A549 treated with AZD2906 at 1 μM for 4 hours (cell line): ENCODE results near the gene PODNL1. TPM values are rescaled to one million over a fixed set of nuclear protein-coding genes. Genes with fewer than 3 reads are reported as not detected.

Source experiments
- total RNA-seq: library from RNA; stranded (reverse); fragments of 200-300 nt; extraction: Qiagen RNA extraction; gene quantifications from 5 replicates; pipeline ENCODE4 v1.2.3, GENCODE V29; 2022

The PODNL1 gene, protein sequence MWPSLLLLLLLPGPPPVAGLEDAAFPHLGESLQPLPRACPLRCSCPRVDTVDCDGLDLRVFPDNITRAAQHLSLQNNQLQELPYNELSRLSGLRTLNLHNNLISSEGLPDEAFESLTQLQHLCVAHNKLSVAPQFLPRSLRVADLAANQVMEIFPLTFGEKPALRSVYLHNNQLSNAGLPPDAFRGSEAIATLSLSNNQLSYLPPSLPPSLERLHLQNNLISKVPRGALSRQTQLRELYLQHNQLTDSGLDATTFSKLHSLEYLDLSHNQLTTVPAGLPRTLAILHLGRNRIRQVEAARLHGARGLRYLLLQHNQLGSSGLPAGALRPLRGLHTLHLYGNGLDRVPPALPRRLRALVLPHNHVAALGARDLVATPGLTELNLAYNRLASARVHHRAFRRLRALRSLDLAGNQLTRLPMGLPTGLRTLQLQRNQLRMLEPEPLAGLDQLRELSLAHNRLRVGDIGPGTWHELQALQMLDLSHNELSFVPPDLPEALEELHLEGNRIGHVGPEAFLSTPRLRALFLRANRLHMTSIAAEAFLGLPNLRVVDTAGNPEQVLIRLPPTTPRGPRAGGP
- 0.65 to 1.6 TPM (median 1.4 TPM) in 5 replicates for total RNA-seq

DNA sequence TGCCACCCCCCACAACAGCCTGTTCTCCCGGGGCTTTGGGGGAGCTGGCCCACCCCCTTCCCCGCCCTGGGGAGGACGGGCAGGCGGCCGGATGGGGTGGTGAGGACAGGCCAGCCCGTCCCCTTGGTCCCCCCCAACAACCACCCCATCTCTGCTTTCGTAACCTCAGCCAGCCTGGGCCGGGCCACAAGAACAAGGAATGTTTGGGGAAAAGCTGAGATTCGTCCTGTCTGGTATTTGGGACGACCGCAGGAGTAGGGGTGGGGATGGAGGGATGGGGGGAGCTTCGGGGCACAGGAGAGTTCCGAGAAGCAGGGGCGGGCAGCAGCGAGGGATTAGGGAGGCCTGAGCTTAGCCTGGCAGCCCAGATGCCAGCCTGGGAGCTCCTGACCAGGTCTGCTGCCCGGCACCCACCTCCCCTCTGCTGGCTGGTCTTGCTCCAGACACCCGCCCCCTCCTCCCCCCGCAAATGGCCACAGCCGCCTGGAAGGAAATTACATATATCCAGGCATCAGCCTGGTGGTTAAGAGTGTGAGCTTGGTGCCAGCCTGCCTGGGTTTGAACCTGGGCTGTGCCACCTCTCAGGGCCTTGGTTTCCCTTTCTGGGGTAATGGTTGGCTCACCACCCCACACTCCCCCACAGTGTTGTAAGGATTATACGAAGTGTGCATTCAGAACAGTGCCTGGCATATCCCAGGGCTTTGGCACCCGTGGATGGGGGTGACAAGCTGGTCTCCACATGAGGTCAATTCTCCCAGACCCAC is at the start of gene PODNL1:
TSS of gene PODNL1 (minus strand) at position 117 of the 764 bp plus-strand sequence. CDS start 236 bp downstream, outside the sequence.

DNA sequence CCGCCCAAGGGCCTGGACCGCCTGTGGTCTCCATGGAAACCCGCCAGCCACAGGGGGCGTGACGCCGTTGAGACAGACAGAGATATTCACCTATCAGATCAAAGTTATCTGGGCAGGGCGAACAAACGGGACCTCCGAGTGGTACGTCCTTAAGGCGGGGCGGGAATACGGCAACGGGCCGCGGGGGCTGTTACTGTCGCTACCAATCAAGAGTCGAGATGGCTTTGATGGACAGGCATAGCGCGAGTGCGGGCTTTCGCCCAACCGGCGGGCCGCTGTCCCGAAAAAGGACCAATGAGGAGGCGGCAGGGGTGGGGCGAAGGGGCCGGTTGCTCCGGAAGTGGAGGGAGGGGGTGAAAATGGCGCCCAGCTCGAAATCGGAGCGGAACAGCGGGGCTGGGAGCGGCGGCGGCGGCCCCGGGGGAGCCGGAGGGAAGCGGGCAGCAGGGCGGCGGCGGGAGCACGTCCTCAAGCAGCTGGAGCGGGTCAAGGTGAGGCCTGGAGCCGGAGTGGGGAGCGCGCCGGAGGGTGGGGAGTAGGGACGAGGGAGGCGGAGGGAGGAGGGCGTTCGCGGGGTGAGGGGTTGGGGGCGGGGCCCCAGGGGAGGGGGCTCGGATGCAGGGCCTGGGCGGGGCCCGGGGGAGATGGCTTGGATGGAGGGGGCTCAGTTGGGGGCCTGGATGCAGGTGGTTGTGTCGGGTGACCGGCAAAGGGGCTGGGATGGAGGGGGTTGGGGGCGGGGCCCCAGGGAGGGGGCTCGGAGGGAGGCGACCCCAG is 14.1 kb upstream of the PODNL1 start, which contains the start of gene DCAF15:
TSS of gene DCAF15 (plus strand) at position 356 of the 777 bp plus-strand sequence. CDS start at position 360, 4 bp downstream.

DNA sequence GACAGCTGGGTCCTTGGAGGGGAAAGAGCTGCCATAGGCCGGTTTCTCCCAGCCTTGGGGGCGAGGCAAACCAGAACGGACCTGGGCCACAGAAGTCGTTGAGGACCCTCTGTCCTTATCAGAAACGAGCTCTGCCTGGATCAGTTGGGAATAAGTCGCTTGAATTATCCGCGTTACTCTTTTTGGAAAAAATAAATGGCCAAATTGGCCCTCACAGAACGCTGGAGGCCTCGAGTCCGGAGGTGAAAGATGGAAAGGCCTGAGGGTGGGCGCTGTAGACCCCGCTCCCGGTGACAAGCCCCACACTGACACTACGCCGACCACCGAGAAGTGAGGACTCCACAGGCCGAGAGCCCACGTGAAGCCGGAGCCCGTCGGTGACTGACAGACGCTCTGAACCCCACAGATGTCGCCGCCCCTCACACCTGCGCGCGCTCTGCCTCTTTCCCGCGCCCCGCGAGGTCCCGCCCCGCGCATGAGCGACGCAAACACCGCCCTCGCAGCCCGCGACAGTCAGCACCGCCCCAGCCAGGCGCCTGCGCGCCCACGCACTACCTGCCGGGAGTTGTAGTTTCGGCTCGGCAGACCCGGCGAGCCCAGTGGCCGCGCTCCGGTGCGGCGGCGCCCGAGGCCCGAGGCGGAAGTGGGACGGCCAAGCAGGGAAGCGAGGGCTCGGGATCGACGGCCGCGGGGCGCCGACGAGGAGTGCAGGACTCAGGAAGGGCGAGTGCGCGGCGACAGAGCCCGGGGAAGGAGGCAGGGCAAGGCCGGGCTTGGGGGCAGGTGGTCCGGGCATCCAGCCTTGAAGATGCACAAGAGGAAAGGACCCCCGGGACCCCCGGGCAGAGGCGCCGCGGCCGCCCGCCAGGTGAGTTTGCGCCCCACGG is 32.3 kb downstream of the PODNL1 start, which contains the start of the genes BRME1 and CC2D1A:
TSS of gene BRME1 (minus strand) at position 484 of the 887 bp plus-strand sequence. CDS start 1,225 bp downstream, outside the sequence.
TSS of gene CC2D1A (plus strand) at position 568 of the 887 bp plus-strand sequence. CDS start at position 809, 241 bp downstream.

Other genes starting within 250 kb of the PODNL1 start
- 8.9 to 13.3 TPM (median 12.2 TPM) in 5 replicates for gene MRI1, start 173.9 kb downstream of the PODNL1 start, total RNA-seq
- 132 to 208 TPM (median 201 TPM) in 5 replicates for gene C19orf53, start 164.0 kb downstream of the PODNL1 start, total RNA-seq
- 2.4 to 3.6 TPM (median 3.5 TPM) in 5 replicates for gene ZSWIM4, start 143.0 kb downstream of the PODNL1 start, total RNA-seq
- gene NANOS3, start 61.3 kb downstream of the PODNL1 start, total RNA-seq, result 2.1 to 3.6 TPM (median 2.8 TPM) in 5 replicates
- 0.34 to 0.57 TPM (median 0.46 TPM) in 4 of 5 replicates, not detected in the other for gene BRME1, start 32.3 kb downstream of the PODNL1 start, total RNA-seq
- 7.7 to 9.5 TPM (median 9.3 TPM) in 5 replicates for gene CC2D1A, start 32.2 kb downstream of the PODNL1 start, total RNA-seq
- 14.7 to 24.0 TPM (median 20.5 TPM) in 5 replicates for gene DCAF15, start 14.1 kb upstream of the PODNL1 start, total RNA-seq
- 3.2 to 5.4 TPM (median 4.8 TPM) in 5 replicates for gene RFX1, start 67.9 kb upstream of the PODNL1 start, total RNA-seq
- not detected in 5 replicates for gene RLN3, start 89.7 kb upstream of the PODNL1 start, total RNA-seq
- 8.4 to 10.7 TPM (median 9.2 TPM) in 5 replicates for gene IL27RA, start 93.3 kb upstream of the PODNL1 start, total RNA-seq
- 1.4 to 2.6 TPM (median 2.2 TPM) in 5 replicates for gene PALM3, start 123.7 kb upstream of the PODNL1 start, total RNA-seq
- 2.2 to 4.3 TPM (median 3.9 TPM) in 5 replicates for gene MISP3, start 134.4 kb upstream of the PODNL1 start, total RNA-seq
- gene C19orf67, start 147.4 kb upstream of the PODNL1 start, total RNA-seq, result not detected in 5 replicates
- gene SAMD1, start 152.3 kb upstream of the PODNL1 start, total RNA-seq, result 32.9 to 42.4 TPM (median 37.0 TPM) in 5 replicates
- gene PRKACA, start 179.3 kb upstream of the PODNL1 start, total RNA-seq, result 28.7 to 36.9 TPM (median 29.6 TPM) in 5 replicates
- gene ASF1B, start 198.2 kb upstream of the PODNL1 start, total RNA-seq, result 28.6 to 31.7 TPM (median 30.7 TPM) in 5 replicates